ENCODE data around the gene HS1BP3.

HS1BP3 gene

GRCh38 chr2:20662308-20662937 is 11.5 kb upstream of the HS1BP3 start:
- no peak for DNase-seq

- peak; percentile 52 for DNase-seq
Observed at GRCh38 chr2:20661421-20662307, 10.8 kb upstream of the HS1BP3 start.

- no peak for DNase-seq
Observed at GRCh38 chr2:20660506-20661420, 9.9 kb upstream of the HS1BP3 start.

GRCh38 chr2:20657522-20658235 is 6.8 kb upstream of the HS1BP3 start:
- DNase-seq: no peak

- DNase-seq: no peak
Observed at GRCh38 chr2:20656561-20656960, 5.7 kb upstream of the HS1BP3 start.

GRCh38 chr2:20654535-20654813 is 3.6 kb upstream of the HS1BP3 start:
- no peak for DNase-seq

- no peak for DNase-seq
Observed at GRCh38 chr2:20653695-20654534, 3.0 kb upstream of the HS1BP3 start.

- DNase-seq: no peak
Observed at GRCh38 chr2:20652673-20653575, 2.0 kb upstream of the HS1BP3 start.

GRCh38 chr2:20652141-20652540 is 1.2 kb upstream of the HS1BP3 start:
- DNase-seq: no peak

- no peak for DNase-seq
Observed at GRCh38 chr2:20651731-20652099, 817 bp upstream of the HS1BP3 start.

- DNase-seq: no peak
Observed at GRCh38 chr2:20650393-20650876, 463 bp downstream of the HS1BP3 start.

GRCh38 chr2:20649976-20650375 is 922 bp downstream of the HS1BP3 start:
- DNase-seq: no peak

- DNase-seq: no peak
Observed at GRCh38 chr2:20649576-20649975, 1.3 kb downstream of the HS1BP3 start.

- no peak for DNase-seq
Observed at GRCh38 chr2:20648831-20649230, 2.1 kb downstream of the HS1BP3 start.

- no peak for DNase-seq
Observed at GRCh38 chr2:20648206-20648605, 2.7 kb downstream of the HS1BP3 start.

- no peak for DNase-seq
Observed at GRCh38 chr2:20647738-20648137, 3.2 kb downstream of the HS1BP3 start.

- no peak for DNase-seq
Observed at GRCh38 chr2:20647211-20647610, 3.7 kb downstream of the HS1BP3 start.

- no peak for DNase-seq
Observed at GRCh38 chr2:20646446-20646845, 4.5 kb downstream of the HS1BP3 start.

GRCh38 chr2:20645761-20646160 is 5.1 kb downstream of the HS1BP3 start:
- no peak for DNase-seq

- no peak for DNase-seq
Observed at GRCh38 chr2:20645301-20645701, 5.6 kb downstream of the HS1BP3 start.

GRCh38 chr2:20643826-20644225 is 7.1 kb downstream of the HS1BP3 start:
- no peak for DNase-seq
